HepG2 (cell line): ENCODE measurements around the gene HBEGF. TPM values are rescaled to one million over a fixed set of nuclear protein-coding genes. Genes with fewer than 3 reads are reported as not detected.

ENCODE experiments used
- ATAC-seq: fragments of 200-7000 bp; cut with Tn5 transposase; 3 replicates; pipeline ENCODE4 v1.9.1; 2020; ENCODE audit warnings: mild to moderate bottlenecking, moderate library complexity
- BruUV-seq: library from RNA; stranded (reverse); fragments of 400-500 nt; replicated peaks from 2 replicates; lab custom pipeline; 2021; lab: Mats Ljungman, UMichigan
- CTCF ChIA-PET: fragments of 300-600 bp; formaldehyde crosslinking; extraction: SDS; loops from one replicate; lab custom pipeline; 2021; ENCODE audit warnings: low total read pairs, inconsistent platforms, low intra/inter-chr PET ratio; lab: Yijun Ruan, JAX
- POLR2A ChIA-PET: fragments of 350-600 bp; sonication (Branson Sonifier 250); formaldehyde crosslinking; loops from one replicate; lab custom pipeline; 2020; ENCODE audit warnings: antibody characterized with exemption, inconsistent platforms; lab: Yijun Ruan, JAX
- DNase-seq: peaks from one replicate; pipeline ENCODE4 v3.0.0-alpha.2; 2015; ENCODE audit warnings: low spot score
- FAIRE-seq: peaks from 3 replicates; lab custom pipeline; 2011; peaks lifted over from hg19 to GRCh38; lab: Jason Lieb, UNC
- H2AFZ ChIP-seq: one replicate; pipeline ENCODE4 v1.6.1; 2011; ENCODE audit warnings: low read length, inconsistent platforms
- H3K27ac ChIP-seq: fragments of 300-600 bp; 3 replicates; pipeline ENCODE4 v1.8.0; 2011; ENCODE audit warnings: mixed run types, mild to moderate bottlenecking, mixed read lengths, low read length, inconsistent platforms; ENCODE audit not compliant: insufficient read depth; ENCODE audit errors: extremely low read length
- H3K27me3 ChIP-seq, 2 experiments: fragments of 200-600 bp in 1 of 2; 2 replicates in 1 of 2; 3 replicates in 1 of 2; pipeline versions ENCODE4 v1.6.0 to v1.8.0; 2011; ENCODE audit warnings: low read length in 2 of 2, mild to moderate bottlenecking in 2 of 2, moderate library complexity in 2 of 2, inconsistent platforms in 1 of 2; ENCODE audit not compliant: insufficient read depth in 2 of 2, control insufficient read depth in 1 of 2
- H3K36me3 ChIP-seq, 2 experiments: fragments of 200-600 bp in 1 of 2; replicated peaks in 1 of 2; 2 replicates in 1 of 2; 3 replicates in 1 of 2; pipeline versions ENCODE4 v1.5.1 to v1.8.0; 2011; ENCODE audit warnings: low read length in 2 of 2, inconsistent platforms in 1 of 2; ENCODE audit not compliant: insufficient read depth in 2 of 2, control insufficient read depth in 1 of 2
- H3K4me1 ChIP-seq: 2 replicates; pipeline ENCODE4 v1.5.1; 2012; ENCODE audit warnings: low read length, inconsistent platforms; ENCODE audit not compliant: insufficient read depth
- H3K4me2 ChIP-seq: 2 replicates; pipeline ENCODE4 v1.6.0; 2011; ENCODE audit warnings: low read depth, low read length, inconsistent platforms
- H3K4me3 ChIP-seq, 3 experiments: fragments of 200-600 bp in 1 of 3; sonication (generic), shearing (Covaris generic) in 1 of 3; replicated peaks in 1 of 3; 2 replicates each; pipeline ENCODE4 v1.5.1; 2011 to 2016; ENCODE audit warnings: low read length in 3 of 3, inconsistent platforms in 2 of 3, low read depth in 2 of 3, mild to moderate bottlenecking in 2 of 3, control low read depth in 1 of 3, mixed read lengths in 1 of 3; ENCODE audit not compliant: insufficient read depth in 1 of 3
- H3K79me2 ChIP-seq: one replicate; pipeline ENCODE4 v1.6.1; 2011; ENCODE audit warnings: low read length, inconsistent platforms; ENCODE audit not compliant: insufficient read depth
- H3K9ac ChIP-seq: 2 replicates; pipeline ENCODE4 v1.6.0; 2011; ENCODE audit warnings: mild to moderate bottlenecking, low read depth, low read length, inconsistent platforms; ENCODE audit not compliant: insufficient read depth
- H3K9me3 ChIP-seq: 2 replicates; pipeline ENCODE4 v1.5.1; 2012; ENCODE audit warnings: mild to moderate bottlenecking, low read length
- H4K20me1 ChIP-seq: 2 replicates; pipeline ENCODE4 v1.6.0; 2011; ENCODE audit warnings: inconsistent platforms, mild to moderate bottlenecking, low read length, moderate library complexity; ENCODE audit not compliant: insufficient read depth
- ARID2 ChIP-seq: sonication (generic); formaldehyde crosslinking; IDR thresholded peaks from 2 replicates; pipeline ENCODE4 v1.8.1; 2022; ENCODE audit warnings: mild to moderate bottlenecking, missing genetic modification reagents, borderline replicate concordance
- KMT2B ChIP-seq: IDR thresholded peaks from 2 replicates; pipeline ENCODE4 v1.6.1; 2016; ENCODE audit warnings: missing genetic modification reagents, missing compliant biosample characterization
- NFKBIZ ChIP-seq: IDR thresholded peaks from 2 replicates; pipeline ENCODE4 v1.6.1; 2018; ENCODE audit warnings: missing genetic modification reagents, missing compliant biosample characterization
- PCBP1 ChIP-seq: fragments of 200-400 bp; formaldehyde crosslinking; IDR thresholded peaks from 2 replicates; pipeline ENCODE4 v1.6.1; 2017; ENCODE audit warnings: mild to moderate bottlenecking, low read depth, low read length, borderline replicate concordance
- SKI ChIP-seq: fragments of 450-650 bp; IDR thresholded peaks from one replicate; pipeline ENCODE4 v1.6.1; 2018; ENCODE audit warnings: mild to moderate bottlenecking; ENCODE audit not compliant: partially characterized antibody
- TBX3 ChIP-seq: fragments of 450-650 bp; IDR thresholded peaks from 2 replicates; pipeline ENCODE4 v1.6.1; 2017; ENCODE audit warnings: antibody characterized with exemption, mild to moderate bottlenecking, inconsistent platforms, borderline replicate concordance
- ZNF20 ChIP-seq: sonication (generic); formaldehyde crosslinking; IDR thresholded peaks from 2 replicates; pipeline ENCODE4 v1.4.0; 2020; ENCODE audit warnings: mild to moderate bottlenecking, moderate library complexity, missing genetic modification reagents
- ZNF205 ChIP-seq: IDR thresholded peaks from 2 replicates; pipeline ENCODE4 v1.6.1; 2018; ENCODE audit warnings: missing biosample characterization, missing genetic modification reagents
- ZNF234 ChIP-seq: sonication (generic); formaldehyde crosslinking; conservative IDR thresholded peaks from 2 replicates; pipeline ENCODE4 v1.5.1; 2020; ENCODE audit warnings: mild to moderate bottlenecking, missing genetic modification reagents
- ZNF260 ChIP-seq: sonication (generic); formaldehyde crosslinking; IDR thresholded peaks from 2 replicates; pipeline ENCODE4 v1.4.0; 2020; ENCODE audit warnings: missing genetic modification reagents, low read depth, mild to moderate bottlenecking, borderline replicate concordance
- ZNF329 ChIP-seq: sonication (generic); formaldehyde crosslinking; IDR thresholded peaks from 2 replicates; pipeline ENCODE4 v1.9.0; 2021; ENCODE audit warnings: low read depth, mild to moderate bottlenecking, missing genetic modification reagents
- ZNF549 ChIP-seq: sonication (generic); formaldehyde crosslinking; IDR thresholded peaks from 2 replicates; pipeline ENCODE4 v1.5.0; 2020; ENCODE audit warnings: missing genetic modification reagents
- ZNF564 ChIP-seq: sonication (generic); formaldehyde crosslinking; IDR thresholded peaks from 2 replicates; pipeline ENCODE4 v1.8.1; 2023; ENCODE audit warnings: mild to moderate bottlenecking, missing genetic modification reagents
- ZNF572 ChIP-seq: sonication (generic); formaldehyde crosslinking; IDR thresholded peaks from 2 replicates; pipeline ENCODE4 v1.5.1; 2020; ENCODE audit warnings: mild to moderate bottlenecking, missing genetic modification reagents
- ZNF629 ChIP-seq: sonication (generic); formaldehyde crosslinking; conservative IDR thresholded peaks from 2 replicates; pipeline ENCODE4 v1.5.0; 2020; ENCODE audit warnings: missing genetic modification reagents
- ZNF749 ChIP-seq: sonication (generic); formaldehyde crosslinking; IDR thresholded peaks from 2 replicates; pipeline ENCODE4 v1.8.0; 2022; ENCODE audit warnings: mild to moderate bottlenecking, missing genetic modification reagents, moderate library complexity, borderline replicate concordance
- ZNF776 ChIP-seq: sonication (generic); formaldehyde crosslinking; IDR thresholded peaks from 2 replicates; pipeline ENCODE4 v1.4.0; 2020; ENCODE audit warnings: mild to moderate bottlenecking, missing genetic modification reagents
- WGBS: methylation state at CpG from one replicate; pipeline ENCODE4 v1.1.6; 2017; ENCODE audit warnings: low lambda C conversion rate; 5-methylcytosine and 5-hydroxymethylcytosine counted together
- in situ Hi-C: cut with HindIII; loops from 2 replicates; pipeline ENCODE4 v1.10.0; 2017; ENCODE audit warnings: low pct_unique_long_range_greater_than_20kb; ENCODE audit not compliant: extremely low pct_ligation_motif_present
- intact Hi-C: fragments of 100-400 bp; cut with micrococcal nuclease; formaldehyde crosslinking; loops from one replicate; pipeline ENCODE4 v1.10.0; 2022; ENCODE audit not compliant: unreplicated experiment
- polyA plus RNA-seq, 8 experiments: library from polyadenylated mRNA; depleted of rRNA in 3 of 8; stranded (reverse) in 7 of 8; unstranded in 1 of 8; fragments of >200 nt; fragmentation: Illumina TruSeq in 4 of 8; extraction: Trizol in 4 of 8; gene quantifications; 2 replicates each; pipeline versions ENCODE4 v1.2.1 to v1.2.3, GENCODE V29; 2011 to 2016; ENCODE audit warnings: low read depth in 4 of 8, missing spikeins in 1 of 8, mixed read lengths in 1 of 8; ENCODE audit not compliant: insufficient read depth in 1 of 8
- total RNA-seq, 5 experiments: library from RNA; depleted of rRNA; stranded (reverse); fragments of >200 nt; fragmentation: Illumina TruSeq; extraction: Trizol; gene quantifications; 2 replicates each; pipeline ENCODE4 v1.2.3, GENCODE V29; 2016; ENCODE audit warnings: low read depth in 1 of 5
- TF ChIP-seq, protein P1 (sequence below): sonication (generic); formaldehyde crosslinking; IDR thresholded peaks from 2 replicates; pipeline ENCODE4 v1.5.0; 2020; ENCODE audit warnings: missing genetic modification reagents, mild to moderate bottlenecking, borderline replicate concordance

HBEGF gene
- total and polyA plus RNA-seq, 2 of the 13 experiments (the other 11 are each of a cell fraction or from before 2014, with no cell fraction given), result 1.7 to 5.0 TPM

GRCh38 chr5:140371356-140372151 is 25.2 kb upstream of the HBEGF start (continued):
- TF ChIP-seq, protein P1, sequence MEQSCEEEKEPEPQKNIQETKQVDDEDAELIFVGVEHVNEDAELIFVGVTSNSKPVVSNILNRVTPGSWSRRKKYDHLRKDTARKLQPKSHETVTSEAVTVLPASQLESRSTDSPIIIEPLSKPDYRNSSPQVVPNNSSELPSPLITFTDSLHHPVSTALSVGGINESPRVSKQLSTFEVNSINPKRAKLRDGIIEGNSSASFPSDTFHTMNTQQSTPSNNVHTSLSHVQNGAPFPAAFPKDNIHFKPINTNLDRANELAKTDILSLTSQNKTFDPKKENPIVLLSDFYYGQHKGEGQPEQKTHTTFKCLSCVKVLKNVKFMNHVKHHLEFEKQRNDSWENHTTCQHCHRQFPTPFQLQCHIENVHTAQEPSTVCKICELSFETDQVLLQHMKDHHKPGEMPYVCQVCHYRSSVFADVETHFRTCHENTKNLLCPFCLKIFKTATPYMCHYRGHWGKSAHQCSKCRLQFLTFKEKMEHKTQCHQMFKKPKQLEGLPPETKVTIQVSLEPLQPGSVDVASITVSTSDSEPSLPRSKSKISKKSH (CRISPR knock-in tag), result no peak
- TF ChIP-seq SKI, result no peak

GRCh38 chr5:140367256-140368013 is 21.0 kb upstream of the HBEGF start:
- no peak for FAIRE-seq
- POLR2A ChIA-PET, result no interaction called here
- H2AFZ ChIP-seq, result no peak overlapping the region
- no TSS peak for BruUV-seq
- DNase-seq, result no peak
- H4K20me1 ChIP-seq, result no peaks in the 10 kb centered on the region
- peaks cover 0 to 8% of the 10 kb centered on the region in 2 experiments; a peak in 1 of 5 replicates for H3K27me3 ChIP-seq
- intact Hi-C loops (no loop called here), in situ Hi-C loops (loop anchor here (10.0 kb wide), 1 partner anchor 367 kb away; no protein-coding TSS in a partner anchor)
- no peaks in the 10 kb centered on the region for H3K9me3 ChIP-seq
- no peaks in the 10 kb centered on the region for H3K36me3 ChIP-seq
- H3K27ac ChIP-seq, result no peak overlapping the region
- no peak overlapping the region for H3K9ac ChIP-seq
- no peaks in the 10 kb centered on the region for H3K79me2 ChIP-seq
- peaks cover 21% of the 10 kb centered on the region for H3K4me1 ChIP-seq
- WGBS, result 9% methylated on average over 4 of the region's 8 CpGs
- no peak overlapping the region for H3K4me2 ChIP-seq
- H3K4me3 ChIP-seq, result no peak overlapping the region
- CTCF ChIA-PET, result no interaction called here
- peak; percentile 38 for ATAC-seq
- TF ChIP-seq ZNF205, result no peak
- TF ChIP-seq ZNF20 (CRISPR knock-in tag), result no peak
- no peak for TF ChIP-seq ARID2 (CRISPR knock-in tag)
- TF ChIP-seq ZNF329 (CRISPR knock-in tag), result no peak
- no peak for TF ChIP-seq ZNF629 (CRISPR knock-in tag)
- TF ChIP-seq ZNF572 (CRISPR knock-in tag), result no peak
- no peak for TF ChIP-seq ZNF549 (CRISPR knock-in tag)
- TF ChIP-seq NFKBIZ (CRISPR knock-in tag), result no peak
- TF ChIP-seq TBX3, result no peak
- TF ChIP-seq ZNF234, result no peak
- TF ChIP-seq ZNF564, result no peak
- TF ChIP-seq ZNF260 (CRISPR knock-in tag), result no peak
- no peak for TF ChIP-seq ZNF749 (CRISPR knock-in tag)
- TF ChIP-seq KMT2B (CRISPR knock-in tag), result no peak
- no peak for TF ChIP-seq PCBP1
- no peak for TF ChIP-seq ZNF776 (CRISPR knock-in tag)
- TF ChIP-seq, all 625 proteins: peak for 0
